NCI-H1105 (cell line): Measurements from ENCODE around the gene ARHGAP26.

Experiments used
- DNase-seq: peaks from one replicate; lab custom pipeline; 2025; lab: John Stamatoyannopoulos, UW

Gene ARHGAP26

DNA sequence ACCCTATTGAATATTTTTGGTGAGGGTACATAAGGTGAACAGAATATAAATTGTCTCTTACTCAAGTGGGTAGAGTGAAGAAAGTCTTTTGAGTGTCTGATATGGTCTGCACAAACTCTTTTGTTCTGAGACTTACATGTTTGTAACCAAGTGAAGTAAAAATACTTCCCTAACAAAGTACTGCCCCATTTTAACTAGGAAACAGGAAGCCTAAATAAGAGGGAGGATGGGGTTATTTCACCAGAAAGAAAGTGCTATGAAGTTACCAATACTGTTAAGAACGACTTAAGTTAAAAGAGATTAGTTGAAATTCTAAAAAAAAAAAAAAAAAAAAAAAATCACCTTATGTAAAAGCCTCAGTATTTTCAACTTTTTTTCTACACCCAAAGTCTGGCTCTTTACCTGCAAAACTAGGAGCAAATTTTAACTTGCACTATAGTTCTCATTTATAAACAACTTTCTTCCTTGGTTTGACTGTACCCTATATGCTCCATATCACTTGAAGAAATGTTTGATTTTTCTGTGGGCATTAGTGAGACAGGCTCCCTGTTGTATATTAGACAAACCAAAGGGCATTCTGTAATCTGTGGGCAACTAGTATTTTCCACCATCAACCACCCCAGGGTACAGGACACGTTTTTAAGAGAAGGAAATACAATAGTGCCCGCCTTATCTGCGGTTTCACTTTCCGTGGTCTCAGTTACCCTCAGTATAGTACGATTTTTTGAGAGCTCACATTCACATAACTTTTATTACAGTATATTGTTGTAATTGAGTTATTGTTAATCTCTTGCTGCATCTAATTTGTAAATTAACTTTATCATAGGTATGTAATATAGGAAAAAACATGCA lies 505.6 kb downstream of the ARHGAP26 start:
- DNase-seq = no peak

DNA sequence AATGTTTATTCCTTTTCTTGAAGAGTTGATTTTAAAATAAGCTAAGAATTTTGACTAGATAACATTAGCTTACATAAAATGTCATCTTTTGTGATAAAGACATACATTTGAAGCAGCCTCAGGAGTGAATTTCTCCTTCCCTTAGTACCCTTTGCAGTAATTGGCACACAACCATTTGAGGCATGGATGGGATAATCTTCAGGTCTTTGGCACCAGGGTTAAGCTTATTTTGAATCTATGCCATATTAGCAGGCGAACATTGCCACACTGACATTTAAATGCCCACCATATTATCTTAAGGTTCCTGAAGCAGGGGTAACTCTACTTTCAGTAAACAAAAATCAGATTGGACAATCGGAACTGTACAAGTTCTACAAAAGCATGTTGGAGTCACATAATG lies 507.4 kb downstream of the ARHGAP26 start:
- no peak for DNase-seq
